ENCODE measurements around the gene FAM110C. TPM values are rescaled to one million over a fixed set of nuclear protein-coding genes. Genes with fewer than 3 reads are reported as not detected.

The FAM110C gene
- total RNA-seq, 3 donors from 2014 or later, result 0.20 to 0.40 (median 0.24) TPM

Other genes with a start within 250 kb of the FAM110C start
- gene SH3YL1, start 217.5 kb upstream of the FAM110C start, total RNA-seq, result 10 to 100 TPM; 12.9 to 14.7 (median 13.9) TPM
- 100 to 1,000 TPM; 132 to 178 (median 168) TPM for gene ACP1, start 218.4 kb upstream of the FAM110C start, total RNA-seq
- not detected for gene ALKAL2, start 241.6 kb upstream of the FAM110C start, total RNA-seq

All from activated T-cell treated with anti-CD3 and anti-CD28 coated beads, Interleukin-2, amount 50 U/mL, for 4 hours (primary cell).